ENCODE measurements around the gene SVOP. TPM values are rescaled to one million over a fixed set of nuclear protein-coding genes. Genes with fewer than 3 reads are reported as not detected.

Gene SVOP
- total RNA-seq, 1 experiment from 2014 or later, result 0.06 TPM

- no peak for DNase-seq (ENCODE audit: low read depth)
These were observed 81.3 kb downstream of the SVOP start for GRCh38 chr12:108939594-108939993.

- DNase-seq (ENCODE audit: low read depth), result no peak
These were observed 82.5 kb downstream of the SVOP start for GRCh38 chr12:108938247-108938924.

GRCh38 chr12:108935159-108935763 is 85.6 kb downstream of the SVOP start:
- no peak for DNase-seq (ENCODE audit: low read depth)

DNA sequence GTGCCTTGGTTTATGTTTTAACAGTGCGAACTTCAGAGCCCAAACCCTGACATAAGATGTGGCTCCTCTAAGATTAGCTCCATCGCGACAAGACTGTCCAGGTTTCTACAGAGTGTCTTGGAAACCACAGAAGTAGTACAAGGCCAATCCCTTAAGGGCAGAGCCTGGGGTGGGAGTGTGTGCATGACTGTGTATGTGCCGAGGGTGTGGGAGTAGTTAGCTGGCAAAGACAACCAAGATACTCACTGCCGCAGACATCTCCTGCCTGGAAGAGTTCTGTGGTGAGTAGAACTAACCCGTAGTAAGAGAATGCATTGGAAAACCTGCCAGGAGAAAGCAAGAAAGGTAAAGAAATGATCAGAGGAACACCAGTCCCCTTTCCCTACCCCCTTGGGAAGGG is 86.9 kb downstream of the SVOP start:
- DNase-seq (ENCODE audit: low read depth), result no peak

GRCh38 chr12:108930756-108931155 is 90.1 kb downstream of the SVOP start:
- no peak for DNase-seq (ENCODE audit: low read depth)

GRCh38 chr12:108930155-108930554 is 90.7 kb downstream of the SVOP start:
- DNase-seq (ENCODE audit: low read depth), result no peak

- DNase-seq (ENCODE audit: low read depth), result no peak
These were observed 92.2 kb downstream of the SVOP start for GRCh38 chr12:108928695-108929094.

GRCh38 chr12:108922918-108923317 is 98.0 kb downstream of the SVOP start:
- DNase-seq (ENCODE audit: low read depth), result no peak

DNA sequence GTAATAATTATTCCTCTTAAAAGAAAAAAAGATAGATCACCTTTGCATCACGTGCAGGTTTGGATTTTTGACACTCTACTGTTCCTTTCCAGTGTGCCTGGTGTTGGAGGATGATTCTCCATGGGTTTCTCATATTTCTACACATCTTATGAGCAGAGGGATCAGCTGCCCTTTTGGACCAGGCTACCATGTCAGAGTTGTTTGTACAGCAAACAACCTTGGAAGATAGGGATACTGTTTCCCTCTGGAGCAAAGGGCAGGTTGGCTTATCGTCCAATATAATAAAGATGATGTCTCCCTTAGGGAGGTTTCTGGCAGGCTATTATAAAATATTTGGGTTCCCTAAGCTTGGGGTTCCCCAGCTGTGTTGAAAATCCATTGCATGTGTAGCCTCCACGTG is 98.9 kb downstream of the SVOP start:
- no peak for DNase-seq (ENCODE audit: low read depth)

DNA sequence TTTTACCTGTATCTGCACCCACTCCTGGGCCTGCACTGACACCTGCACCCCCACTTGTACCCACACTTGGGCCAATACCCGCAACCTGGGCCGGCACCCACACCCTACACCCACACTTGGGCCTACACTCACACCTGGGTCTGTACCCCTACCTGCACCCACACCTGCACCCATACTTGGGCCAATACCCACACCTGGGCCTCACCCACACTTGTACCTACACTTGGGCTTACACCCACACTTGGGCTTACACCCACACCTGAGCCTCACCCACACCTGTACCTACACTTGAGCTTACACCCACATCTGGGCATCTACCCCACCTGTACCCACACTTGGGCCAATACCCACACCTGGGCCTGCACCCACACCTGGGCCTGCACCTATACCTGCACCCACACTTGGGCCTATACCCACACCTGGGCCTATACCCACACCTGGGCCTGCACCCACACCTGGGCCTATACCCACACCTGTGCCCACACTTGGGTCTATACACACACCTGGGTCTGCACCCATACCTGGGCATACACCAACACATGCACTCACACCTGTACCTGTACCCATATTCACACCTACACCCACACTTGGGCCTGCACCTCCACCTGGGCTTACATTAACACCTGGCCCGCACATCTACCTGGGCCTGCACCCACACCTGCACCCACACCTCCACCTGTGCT is 101.8 kb downstream of the SVOP start:
- DNase-seq (ENCODE audit: low read depth), result no peak

DNA sequence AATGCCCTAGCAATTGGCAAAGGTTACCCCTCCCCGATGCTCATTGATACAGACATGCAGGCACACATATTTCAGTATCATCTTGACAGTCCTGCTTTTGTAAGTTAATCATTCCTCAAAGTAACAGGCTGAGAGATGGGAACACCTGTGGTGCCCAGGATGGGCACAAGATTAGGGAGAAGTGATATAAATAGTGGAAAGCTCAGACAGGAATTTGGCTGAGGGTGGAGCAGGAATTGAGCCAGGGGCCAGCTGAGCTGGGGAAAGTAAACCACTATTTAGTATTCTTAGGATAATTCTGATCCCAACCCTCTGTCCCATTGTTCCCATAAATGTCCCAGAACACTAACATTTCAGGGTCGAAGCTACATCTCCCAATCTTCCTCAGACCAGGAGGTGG is 102.7 kb downstream of the SVOP start:
- DNase-seq (ENCODE audit: low read depth), result no peak

DNA sequence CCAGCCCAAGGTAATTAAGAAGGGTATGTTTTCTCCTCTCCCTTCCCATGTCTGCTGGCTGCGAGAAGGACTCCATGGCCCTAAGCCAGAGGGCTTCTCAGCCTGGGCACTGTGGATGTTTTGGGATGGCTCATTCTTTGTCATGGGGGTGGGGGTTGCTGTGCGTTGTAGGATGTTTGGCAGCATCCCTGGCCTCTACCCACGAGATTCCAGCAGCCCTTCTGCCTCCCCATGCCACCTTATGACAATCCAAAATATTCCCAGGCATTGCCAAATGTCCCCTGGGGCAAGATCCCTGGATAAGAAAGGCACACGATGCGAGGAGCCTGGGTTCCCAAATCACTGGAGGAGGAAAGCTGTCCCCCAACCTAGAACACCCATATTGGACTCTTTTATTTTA is 104.5 kb downstream of the SVOP start:
- no peak for DNase-seq (ENCODE audit: low read depth)

DNA sequence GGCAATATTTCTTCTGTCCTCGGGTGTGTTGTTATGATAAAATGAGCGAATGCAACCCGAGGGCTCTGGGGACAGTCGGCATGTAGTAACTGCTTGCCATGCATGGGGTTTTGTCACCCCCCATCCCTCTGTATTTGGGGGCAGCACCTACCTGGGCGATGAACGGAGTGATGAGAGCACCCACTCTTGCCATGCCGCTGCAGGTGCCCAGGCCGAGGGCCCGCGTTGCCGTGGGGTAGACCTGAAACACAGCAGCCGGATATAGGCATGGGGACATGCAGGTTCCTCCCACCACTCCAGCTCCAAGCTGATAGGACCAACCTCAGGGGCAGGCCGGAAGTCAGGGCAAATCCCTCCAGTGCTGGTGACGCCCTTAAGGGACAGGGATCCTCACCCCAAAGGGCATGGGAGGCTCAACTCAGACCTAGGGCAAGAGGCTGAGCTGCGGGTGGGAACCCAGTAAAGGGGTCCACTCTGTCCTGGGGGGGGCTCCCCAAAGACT is 105.2 kb downstream of the SVOP start:
- DNase-seq (ENCODE audit: low read depth), result no peak

DNA sequence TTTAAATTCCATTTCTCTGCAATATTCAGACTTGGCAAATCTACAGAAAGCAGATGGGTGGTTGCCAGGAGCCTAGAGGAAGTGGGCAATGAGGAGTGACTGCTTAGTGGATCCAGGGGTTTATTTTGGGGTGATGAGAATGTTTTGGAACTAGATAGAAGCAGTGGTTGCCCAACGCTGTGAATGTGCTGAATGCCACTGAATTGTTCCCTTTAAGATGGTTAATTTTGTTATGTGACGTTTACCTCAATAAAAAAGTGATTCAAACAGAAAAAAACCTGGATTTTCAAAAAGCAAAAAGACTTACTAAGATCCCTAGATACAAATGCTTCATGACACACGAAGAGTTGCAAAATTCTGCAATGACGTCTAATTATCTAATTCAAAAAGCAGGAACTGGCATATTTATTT is 106.7 kb downstream of the SVOP start:
- DNase-seq (ENCODE audit: low read depth), result peak; percentile 5

GRCh38 chr12:108912361-108912760 is 108.5 kb downstream of the SVOP start:
- no peak for DNase-seq (ENCODE audit: low read depth)

- no peak for DNase-seq (ENCODE audit: low read depth)
These were observed 109.0 kb downstream of the SVOP start for GRCh38 chr12:108911915-108912314.

GRCh38 chr12:108910336-108910735 is 110.5 kb downstream of the SVOP start:
- DNase-seq (ENCODE audit: low read depth), result no peak

GRCh38 chr12:108907839-108908351 is 113.0 kb downstream of the SVOP start:
- no peak for DNase-seq (ENCODE audit: low read depth)

GRCh38 chr12:108906971-108907370 is 113.9 kb downstream of the SVOP start:
- no peak for DNase-seq (ENCODE audit: low read depth)

- DNase-seq (ENCODE audit: low read depth), result no peak
These were observed 115.1 kb downstream of the SVOP start for GRCh38 chr12:108905725-108906124.

GRCh38 chr12:108899145-108899544 is 121.7 kb downstream of the SVOP start:
- DNase-seq (ENCODE audit: low read depth), result no peak

- no peak for DNase-seq (ENCODE audit: low read depth)
These were observed 124.1 kb downstream of the SVOP start for GRCh38 chr12:108896817-108897216.

All from HT1080 (cell line).